ENCODE data around the gene LRIT1.

Gene LRIT1

DNA sequence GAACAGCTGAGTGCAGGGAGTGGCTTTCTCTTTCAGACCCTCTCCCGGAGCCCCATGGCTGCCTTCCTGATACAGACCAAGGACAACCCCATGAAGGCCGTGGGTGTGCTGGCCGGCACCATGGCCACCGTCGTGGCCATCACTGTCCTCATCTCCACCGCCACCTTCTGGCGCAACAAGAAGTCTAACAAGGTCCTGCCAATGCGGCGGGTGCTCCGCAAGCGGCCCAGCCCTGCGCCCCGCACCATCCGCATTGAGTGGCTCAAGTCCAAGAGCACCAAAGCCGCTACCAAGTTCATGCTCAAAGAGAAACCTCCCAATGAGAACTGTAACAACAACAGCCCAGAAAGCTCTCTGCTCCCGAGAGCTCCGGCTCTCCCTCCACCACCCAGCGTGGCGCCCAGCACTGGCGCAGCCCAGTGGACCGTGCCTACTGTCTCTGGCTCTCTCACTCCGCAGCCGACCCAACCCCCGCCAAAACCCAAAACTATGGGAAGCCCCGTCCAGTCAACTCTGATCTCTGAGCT is 27.2 kb downstream of the LRIT1 start:
- DNase-seq = no peak

DNA sequence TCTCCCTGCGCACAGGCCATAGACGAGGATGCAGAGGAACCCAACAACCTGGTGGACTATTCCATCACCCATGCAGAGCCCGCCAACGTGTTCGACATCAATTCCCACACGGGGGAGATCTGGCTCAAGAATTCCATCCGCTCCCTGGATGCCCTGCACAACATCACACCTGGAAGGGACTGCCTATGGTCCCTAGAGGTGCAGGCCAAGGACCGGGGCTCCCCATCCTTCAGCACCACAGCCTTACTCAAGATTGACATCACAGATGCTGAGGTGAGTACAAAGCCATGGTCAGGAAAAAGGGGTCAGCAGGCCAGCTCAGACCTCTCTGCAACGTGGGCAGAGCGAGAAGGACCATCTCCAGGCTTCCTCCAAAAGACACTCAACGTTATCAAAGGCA is 28.3 kb downstream of the LRIT1 start:
- DNase-seq = no peak

GRCh38 chr10:84212014-84212413 is 29.3 kb downstream of the LRIT1 start:
- DNase-seq = no peak

GRCh38 chr10:84211566-84211965 is 29.8 kb downstream of the LRIT1 start:
- DNase-seq = no peak

DNA sequence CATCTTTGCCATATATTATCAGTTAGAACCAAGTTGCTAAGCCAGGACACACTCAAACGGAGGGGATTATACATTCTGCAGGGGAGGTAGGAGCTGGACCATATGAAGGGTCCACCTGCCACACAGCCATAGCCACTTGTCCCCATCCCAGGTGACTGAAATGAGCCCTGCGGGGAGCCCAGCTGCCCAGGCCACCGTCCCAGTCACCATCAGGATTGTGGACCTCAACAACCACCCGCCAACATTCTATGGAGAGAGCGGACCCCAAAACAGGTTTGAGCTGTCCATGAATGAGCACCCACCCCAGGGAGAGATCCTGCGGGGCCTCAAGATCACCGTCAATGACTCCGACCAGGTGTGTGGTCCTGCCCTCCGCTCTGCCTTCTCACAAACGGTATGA is 33.3 kb downstream of the LRIT1 start:
- no peak for DNase-seq

- DNase-seq = no peak
These were observed 35.4 kb downstream of the LRIT1 start for GRCh38 chr10:84205853-84206525.

- DNase-seq = peak; percentile 4
These were observed 36.1 kb downstream of the LRIT1 start for GRCh38 chr10:84205049-84205852.

- no peak for DNase-seq
These were observed 36.7 kb downstream of the LRIT1 start for GRCh38 chr10:84204610-84205009.

- no peak for DNase-seq
These were observed 37.2 kb downstream of the LRIT1 start for GRCh38 chr10:84204122-84204521.

- DNase-seq = no peak
These were observed 39.0 kb downstream of the LRIT1 start for GRCh38 chr10:84202349-84202748.

GRCh38 chr10:84201682-84202081 is 39.7 kb downstream of the LRIT1 start:
- no peak for DNase-seq

- DNase-seq = no peak
These were observed 40.1 kb downstream of the LRIT1 start for GRCh38 chr10:84201244-84201606.

DNA sequence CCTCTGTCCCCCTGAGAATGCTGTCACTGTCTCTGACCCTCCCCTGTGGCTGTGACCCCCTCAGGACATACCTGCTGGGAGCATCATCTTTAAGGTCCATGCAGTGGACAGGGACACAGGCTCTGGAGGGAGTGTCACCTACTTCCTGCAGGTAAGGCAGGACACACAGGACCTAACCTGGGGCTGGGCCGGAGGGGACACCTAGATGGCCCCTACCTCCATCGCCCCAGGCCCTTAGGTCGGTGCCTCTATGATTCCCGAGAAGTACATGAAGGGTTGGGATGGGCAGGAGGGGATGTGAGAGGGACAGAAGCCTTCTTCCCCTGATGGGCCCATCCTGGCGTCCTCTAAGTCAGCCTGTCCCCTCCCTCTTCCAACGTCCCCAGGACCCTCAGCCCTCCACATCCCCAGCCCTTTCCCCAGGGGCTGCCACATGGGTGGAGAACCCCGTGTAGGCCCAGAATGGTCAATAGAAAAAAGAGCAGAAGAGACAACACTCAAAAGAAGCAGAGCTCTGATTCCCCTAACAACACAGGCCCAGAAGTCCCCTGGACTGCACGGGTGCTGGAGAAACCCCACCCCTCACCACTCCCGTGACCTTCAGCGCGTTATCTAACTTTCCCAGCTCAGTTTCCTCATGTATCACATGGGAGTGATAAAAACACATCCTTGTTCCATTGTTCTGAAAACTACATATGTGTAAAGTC is 40.7 kb downstream of the LRIT1 start:
- no peak for DNase-seq

- DNase-seq = no peak
These were observed 43.0 kb downstream of the LRIT1 start for GRCh38 chr10:84198206-84198915.

GRCh38 chr10:84197643-84198042 is 43.7 kb downstream of the LRIT1 start:
- no peak for DNase-seq

DNA sequence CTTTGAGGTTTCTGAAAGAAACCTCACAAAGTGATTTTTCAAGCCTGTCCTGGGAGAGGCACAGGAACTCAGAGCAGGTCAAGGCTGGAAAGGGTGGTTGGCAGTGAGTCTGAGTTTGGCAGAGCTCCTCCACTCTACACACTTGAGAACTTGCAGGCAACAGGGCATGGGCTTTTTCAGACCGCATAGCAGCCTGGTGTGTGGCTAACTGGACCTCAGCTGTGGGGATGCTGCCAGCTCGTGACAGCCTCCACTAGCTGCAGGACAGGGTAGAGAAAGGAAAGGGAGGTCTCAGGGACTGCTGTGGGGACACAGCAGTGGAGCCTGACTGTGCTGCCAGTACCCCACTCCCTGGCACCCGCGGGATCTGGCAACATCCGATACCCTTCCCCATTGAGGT is 44.4 kb downstream of the LRIT1 start:
- DNase-seq = no peak

DNA sequence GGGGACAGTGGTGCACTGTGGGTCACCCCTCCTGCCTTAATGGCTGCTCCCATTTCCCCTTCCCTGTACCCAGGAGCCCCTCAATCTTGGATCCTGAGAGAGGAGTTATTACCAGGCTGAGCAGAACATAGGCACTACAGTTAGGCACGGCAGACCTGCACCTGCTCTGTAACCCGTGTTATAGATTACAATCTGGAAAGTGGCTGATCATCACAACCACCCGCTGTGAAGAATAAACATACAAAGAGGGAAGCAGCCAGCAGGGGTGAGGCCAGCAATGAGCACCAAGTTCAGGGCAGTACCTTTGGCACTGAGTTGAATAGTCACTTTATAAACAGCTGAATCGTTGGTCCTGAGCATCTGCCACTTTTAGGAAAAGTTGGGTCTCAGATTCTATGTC is 45.3 kb downstream of the LRIT1 start:
- DNase-seq = peak; percentile 3

GRCh38 chr10:84195044-84195830 is 46.1 kb downstream of the LRIT1 start:
- DNase-seq = no peak

DNA sequence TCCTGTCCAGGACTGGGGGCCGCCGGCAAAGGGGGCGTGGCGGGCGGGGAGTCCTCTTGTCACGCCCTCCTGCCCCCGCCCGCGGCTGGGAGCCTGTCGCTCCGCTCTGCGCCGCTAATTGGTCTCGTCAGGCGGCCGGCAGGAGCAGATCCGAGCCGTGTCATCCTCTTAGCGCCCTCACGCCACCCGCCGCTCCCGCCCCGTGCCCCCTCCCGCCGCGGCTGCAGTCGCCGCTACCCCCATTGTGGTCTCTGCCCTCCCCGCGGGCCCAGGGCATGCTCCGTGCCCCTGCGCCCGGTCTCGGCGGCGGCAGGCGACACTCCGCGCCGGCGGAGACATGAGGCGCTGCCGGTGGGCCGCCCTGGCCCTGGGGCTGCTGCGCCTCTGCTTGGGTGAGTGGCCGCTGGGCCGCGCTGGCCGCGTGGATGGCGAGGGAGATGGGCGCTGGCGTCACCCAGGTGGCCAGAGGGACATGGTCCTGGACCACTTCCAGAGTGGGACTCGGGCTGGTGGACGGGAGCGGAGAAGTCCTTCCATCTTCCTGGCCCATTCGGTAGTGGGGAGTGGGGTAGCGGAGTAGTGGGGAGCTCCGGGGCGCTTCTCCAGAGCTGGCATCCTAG is 46.8 kb downstream of the LRIT1 start, which contains the start of gene CDHR1:
TSS of gene CDHR1 (plus strand) at position 114 of the 620 bp plus-strand sequence. CDS start at position 338, 224 bp downstream.
- no peak for DNase-seq

GRCh38 chr10:84193846-84194423 is 47.4 kb downstream of the LRIT1 start:
- DNase-seq = no peak

DNA sequence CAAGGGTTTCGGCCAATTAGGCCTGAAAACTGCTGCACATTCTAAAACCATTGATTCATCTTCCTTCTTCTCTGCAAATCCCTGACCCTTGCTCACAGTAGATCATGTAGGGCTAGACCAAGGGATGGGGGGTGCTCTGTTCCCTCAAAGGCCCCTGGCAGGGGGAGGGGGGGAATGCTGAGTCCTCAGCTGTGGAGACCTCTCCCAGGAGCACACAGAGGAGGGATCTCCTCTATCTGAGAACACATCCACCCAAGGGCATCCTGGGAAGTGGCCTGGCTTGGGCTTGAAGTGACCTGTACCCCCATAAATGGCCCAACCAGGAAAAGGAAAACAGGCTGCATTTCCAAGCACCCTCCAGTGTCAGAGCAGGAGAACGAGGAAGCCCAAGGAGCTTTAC is 48.0 kb downstream of the LRIT1 start:
- DNase-seq = no peak

All from DMS 273 treated with DMSO at 0.1 percent for 48 hours (cell line).